GM12878 (cell line): ENCODE results near the gene FCRLB. TPM values are rescaled to one million over a fixed set of nuclear protein-coding genes. Genes with fewer than 3 reads are reported as not detected.

Experiments used
- ATAC-seq: fragments of 200-7000 bp; cut with Tn5 transposase; 3 replicates; pipeline ENCODE4 v1.9.1; 2020; ENCODE audit warnings: mild to moderate bottlenecking, moderate library complexity
- BruUV-seq: library from RNA; stranded (reverse); fragments of 400-500 nt; replicated peaks from 2 replicates; lab custom pipeline; 2021; lab: Mats Ljungman, UMichigan
- CTCF ChIA-PET: fragments of 300-600 bp; sonication (Branson Sonifier 250); formaldehyde crosslinking; extraction: SDS; loops from one replicate; lab custom pipeline; 2021; ENCODE audit warnings: inconsistent platforms; lab: Yijun Ruan, JAX
- POLR2A ChIA-PET: fragments of 350-600 bp; formaldehyde crosslinking; extraction: SDS; loops from one replicate; lab custom pipeline; 2021; ENCODE audit warnings: inconsistent platforms; lab: Charles Lee
- RAD21 ChIA-PET: fragments of 300-600 bp; sonication (Branson Sonifier 250); formaldehyde crosslinking; loops from one replicate; lab custom pipeline; 2023; ENCODE audit warnings: antibody characterized with exemption; ENCODE audit not compliant: unreplicated experiment; lab: Charles Lee
- SMC1A ChIA-PET: fragments of 300-600 bp; sonication (Branson Sonifier 250); formaldehyde crosslinking; loops from one replicate; lab custom pipeline; 2023; ENCODE audit not compliant: unreplicated experiment, uncharacterized antibody; lab: Charles Lee
- DNase-seq: peaks from one replicate; pipeline ENCODE4 v3.0.0-alpha.2; 2011; ENCODE audit warnings: low read depth, low spot score
- FAIRE-seq: peaks from 3 replicates; lab custom pipeline; 2011; peaks lifted over from hg19 to GRCh38; lab: Jason Lieb, UNC
- H2AFZ ChIP-seq: 2 replicates; pipeline ENCODE4 v1.6.0; 2011; ENCODE audit warnings: low read depth, low read length, control low read depth; ENCODE audit not compliant: control insufficient read depth
- H3K27ac ChIP-seq: 2 replicates; pipeline ENCODE4 v1.5.1; 2011; ENCODE audit warnings: control low read depth; ENCODE audit not compliant: control insufficient read depth, insufficient read depth
- H3K27me3 ChIP-seq, 2 experiments: replicated peaks in 1 of 2; 2 replicates each; pipeline versions ENCODE4 v1.6.0 to v1.6.1; 2011; ENCODE audit warnings: low read length in 1 of 2; ENCODE audit not compliant: control insufficient read depth in 2 of 2, insufficient read depth in 2 of 2
- H3K36me3 ChIP-seq, 2 experiments: 2 replicates each; pipeline ENCODE4 v1.5.1; 2011; ENCODE audit warnings: low read length in 1 of 2; ENCODE audit not compliant: control insufficient read depth in 2 of 2, insufficient read depth in 2 of 2
- H3K4me1 ChIP-seq: 2 replicates; pipeline ENCODE4 v1.6.1; 2011; ENCODE audit warnings: mild to moderate bottlenecking, low read length, moderate library complexity, mixed read lengths; ENCODE audit not compliant: control insufficient read depth, insufficient read depth
- H3K4me2 ChIP-seq: 2 replicates; pipeline ENCODE4 v1.6.0; 2011; ENCODE audit warnings: control low read depth; ENCODE audit not compliant: control insufficient read depth, insufficient read depth
- H3K4me3 ChIP-seq: fragments of 200-600 bp; sonication (generic); 2 replicates; pipeline ENCODE4 v1.5.1; 2016
- H3K79me2 ChIP-seq: 2 replicates; pipeline ENCODE4 v1.6.0; 2011; ENCODE audit warnings: low read length; ENCODE audit not compliant: control insufficient read depth, insufficient read depth
- H3K9ac ChIP-seq: 2 replicates; pipeline ENCODE4 v1.8.0; 2011; ENCODE audit warnings: low read length, control low read depth, mixed read lengths; ENCODE audit not compliant: control insufficient read depth, insufficient read depth
- H3K9me3 ChIP-seq: replicated peaks from 3 replicates; pipeline ENCODE4 v1.5.1; 2011; ENCODE audit warnings: mild to moderate bottlenecking, low read length; ENCODE audit not compliant: control insufficient read depth, insufficient read depth
- H4K20me1 ChIP-seq: 2 replicates; pipeline ENCODE4 v1.6.0; 2011; ENCODE audit not compliant: control insufficient read depth, insufficient read depth
- BCL11A ChIP-seq: IDR thresholded peaks from 2 replicates; pipeline ENCODE4 v1.6.1; 2011; ENCODE audit warnings: low read depth, low read length
- BCL3 ChIP-seq: IDR thresholded peaks from 2 replicates; pipeline ENCODE4 v1.6.1; 2011; ENCODE audit warnings: borderline replicate concordance, low read depth, mild to moderate bottlenecking, moderate library complexity, low read length; ENCODE audit not compliant: insufficient read depth, poor library complexity, severe bottlenecking
- CBFB ChIP-seq: IDR thresholded peaks from 2 replicates; pipeline ENCODE4 v1.6.1; 2016; ENCODE audit warnings: antibody characterized with exemption, low read depth
- EED ChIP-seq: sonication (generic); IDR thresholded peaks from 2 replicates; pipeline ENCODE4 v1.6.1; 2016; ENCODE audit warnings: antibody characterized with exemption, low read depth
- FOS ChIP-seq: IDR thresholded peaks from 3 replicates; pipeline ENCODE4 v1.6.1; 2011; ENCODE audit warnings: borderline replicate concordance; ENCODE audit not compliant: insufficient read length; ENCODE audit errors: extremely low read depth
- HCFC1 ChIP-seq: fragments of 150-350 bp; IDR thresholded peaks from 2 replicates; pipeline ENCODE4 v1.6.1; 2014; ENCODE audit warnings: low read length
- HDGF ChIP-seq: fragments of 450-650 bp; IDR thresholded peaks from 2 replicates; pipeline ENCODE4 v1.6.1; 2016; ENCODE audit warnings: antibody characterized with exemption
- IRF3 ChIP-seq: fragments of 450-650 bp; IDR thresholded peaks from 2 replicates; pipeline ENCODE4 v1.6.1; 2014; ENCODE audit warnings: mild to moderate bottlenecking
- KDM1A ChIP-seq: fragments of 200-600 bp; sonication (generic); IDR thresholded peaks from 2 replicates; pipeline ENCODE4 v1.6.1; 2016; ENCODE audit warnings: borderline replicate concordance
- MTA2 ChIP-seq: fragments of 450-650 bp; IDR thresholded peaks from 2 replicates; pipeline ENCODE4 v1.6.1; 2016; ENCODE audit warnings: low read depth, mild to moderate bottlenecking, moderate library complexity
- NR2F1 ChIP-seq: fragments of 450-650 bp; conservative IDR thresholded peaks from 2 replicates; pipeline ENCODE4 v1.6.1; 2017; ENCODE audit warnings: mild to moderate bottlenecking
- PKNOX1 ChIP-seq: fragments of 450-650 bp; IDR thresholded peaks from 2 replicates; pipeline ENCODE4 v1.6.1; 2016; ENCODE audit warnings: mild to moderate bottlenecking
- RCOR1 ChIP-seq: conservative IDR thresholded peaks from 2 replicates; pipeline ENCODE4 v1.6.1; 2012; ENCODE audit warnings: low read depth, low read length, improper control_type of control experiment
- SREBF1 ChIP-seq: IDR thresholded peaks from 2 replicates; pipeline ENCODE4 v1.6.1; 2012; ENCODE audit warnings: mild to moderate bottlenecking, low read length
- ZNF207 ChIP-seq: fragments of 450-650 bp; IDR thresholded peaks from 2 replicates; pipeline ENCODE4 v1.6.1; 2014; ENCODE audit warnings: antibody characterized with exemption, mild to moderate bottlenecking, borderline replicate concordance
- ZNF687 ChIP-seq: fragments of 450-650 bp; IDR thresholded peaks from 2 replicates; pipeline ENCODE4 v1.6.1; 2017; ENCODE audit warnings: mild to moderate bottlenecking, moderate library complexity
- WGBS: methylation state at CpG from one replicate; pipeline ENCODE4 v1.1.6; 2016; ENCODE audit warnings: low lambda C conversion rate; ENCODE audit not compliant: insufficient replicate concordance, insufficient coverage; ENCODE audit errors: missing lambda C conversion rate; 5-methylcytosine and 5-hydroxymethylcytosine counted together
- in situ Hi-C: fragments of 300-500 bp; cut with MboI; formaldehyde crosslinking; loops from 9 replicates; pipeline ENCODE4 v1.14.3; 2018; ENCODE audit warnings: mixed read lengths
- intact Hi-C: fragments of 100-400 bp; cut with micrococcal nuclease; formaldehyde crosslinking; loops from one replicate; pipeline ENCODE4 v1.14.2; 2022; ENCODE audit not compliant: unreplicated experiment
- polyA plus RNA-seq, 11 experiments: library from polyadenylated mRNA; depleted of rRNA in 4 of 11; unstranded in 6 of 11; stranded (reverse) in 5 of 11; fragments of >200 nt; fragmentation: Nextera tagmentation in 4 of 11; fragmentation: Illumina TruSeq in 1 of 11; extraction: Ambion mirVana in 4 of 11; extraction: Trizol in 1 of 11; gene quantifications; 1 replicate in 1 of 11; 2 replicates in 10 of 11; pipeline versions ENCODE4 v1.2.1 to v1.2.3, GENCODE V29; 2011 to 2016; ENCODE audit warnings: inconsistent platforms in 2 of 11, missing spikeins in 2 of 11, low read depth in 1 of 11
- total RNA-seq, 4 experiments: library from RNA; depleted of rRNA in 3 of 4; stranded (reverse); fragments of >200 nt in 3 of 4; fragmentation: Illumina TruSeq in 1 of 4; extraction: Trizol in 1 of 4; gene quantifications; 2 replicates each; pipeline versions ENCODE4 v1.2.1 to v1.2.3, GENCODE V29; 2013 to 2021

Gene FCRLB
- total and polyA plus RNA-seq, 10 of the 15 experiments (the other 5 are each of a cell fraction or from before 2014, with no cell fraction given): 0.55 to 11.7 (median 5.6) TPM

GRCh38 chr1:161768461-161768860, 47.1 kb downstream of the FCRLB start:
- H3K9ac ChIP-seq: no peak overlapping the region
- BruUV-seq: no TSS peak
- RAD21 ChIA-PET: interaction anchor here (1.1 kb wide), 1 partner anchor 269 kb away, joined by 3 read pairs; no protein-coding TSS in a partner anchor
- WGBS: 100% methylated on average over 5 of the region's 5 CpGs
- H4K20me1 ChIP-seq: no peaks in the 10 kb centered on the region
- DNase-seq (no peak), FAIRE-seq (no peak), ATAC-seq (no peak)
- H3K4me3 ChIP-seq: 0 out of 2 replicates have a peak overlapping the region, but pooled peaks have one; percentile 4
- peaks cover 17% of the 10 kb centered on the region for H3K4me1 ChIP-seq
- CTCF ChIA-PET: interaction anchor here (2.1 kb wide), 1 partner anchor 11 kb away, joined by 10 read pairs; no protein-coding TSS in a partner anchor
- 0 out of 2 replicates have a peak overlapping the region, but pooled peaks have one; percentile 2 for H3K4me2 ChIP-seq
- H3K36me3 ChIP-seq: no peaks in the 10 kb centered on the region
- H3K9me3 ChIP-seq: no peaks in the 10 kb centered on the region
- SMC1A ChIA-PET: interaction anchor here (0.5 to 0.6 kb wide), 2 partner anchors 35 to 274 kb away, joined by 3 to 4 read pairs; no protein-coding TSS in a partner anchor
- in situ Hi-C loops: no loop called here
- peaks cover 79% of the 10 kb centered on the region for H3K79me2 ChIP-seq
- intact Hi-C loops: no loop called here
- no peak overlapping the region for H2AFZ ChIP-seq
- H3K27me3 ChIP-seq: no peaks in the 10 kb centered on the region
- no peak overlapping the region for H3K27ac ChIP-seq
- POLR2A ChIA-PET: no interaction called here
- TF ChIP-seq ZNF207 (no peak), EED (no peak), MTA2 (no peak), RCOR1 (no peak), KDM1A (no peak), ZNF687 (no peak), BCL3 (no peak), PKNOX1 (no peak), CBFB (no peak), HCFC1 (no peak), NR2F1 (no peak), IRF3 (no peak), HDGF (no peak), FOS (no peak), BCL11A (no peak), SREBF1 (no peak)
